GM23338 (cell line): ENCODE data around the gene CTNNAL1. TPM values are rescaled to one million over a fixed set of nuclear protein-coding genes. Genes with fewer than 3 reads are reported as not detected.

ENCODE experiments used
- ATAC-seq: fragments of 200-7000 bp; cut with Tn5 transposase; 3 replicates; pipeline ENCODE4 v1.9.1; 2020
- DNase-seq: peaks from one replicate; pipeline ENCODE4 v3.0.0-alpha.2; 2015; ENCODE audit warnings: low spot score
- H2AFZ ChIP-seq: fragments of 200-600 bp; sonication (generic); 2 replicates; pipeline ENCODE4 v1.8.0; 2016; ENCODE audit warnings: antibody characterized with exemption, mild to moderate bottlenecking, moderate library complexity
- H3F3A ChIP-seq: fragments of 200-600 bp; sonication (generic); replicated peaks from 2 replicates; pipeline ENCODE4 v1.8.0; 2017; ENCODE audit warnings: antibody characterized with exemption, mixed run types, low read depth
- H3K27ac ChIP-seq: fragments of 200-600 bp; sonication (generic); 2 replicates; pipeline ENCODE4 v1.6.1; 2016; ENCODE audit warnings: low read depth
- H3K27me3 ChIP-seq: fragments of 200-600 bp; sonication (generic); 2 replicates; pipeline ENCODE4 v1.8.0; 2016; ENCODE audit warnings: mild to moderate bottlenecking, mixed run types, moderate library complexity; ENCODE audit not compliant: insufficient read depth
- H3K36me3 ChIP-seq: fragments of 200-600 bp; sonication (generic); 2 replicates; pipeline ENCODE4 v1.8.0; 2016; ENCODE audit warnings: mild to moderate bottlenecking; ENCODE audit not compliant: insufficient read depth
- H3K4me1 ChIP-seq: fragments of 200-600 bp; sonication (generic); 2 replicates; pipeline ENCODE4 v1.8.0; 2016; ENCODE audit warnings: mild to moderate bottlenecking, moderate library complexity; ENCODE audit not compliant: insufficient read depth
- H3K4me2 ChIP-seq: fragments of 200-600 bp; sonication (generic); 2 replicates; pipeline ENCODE4 v1.7.1; 2017; ENCODE audit warnings: mixed run types
- H3K4me3 ChIP-seq: fragments of 200-600 bp; sonication (generic); 2 replicates; pipeline ENCODE4 v1.6.1; 2016; ENCODE audit warnings: mixed run types
- H3K79me2 ChIP-seq: fragments of 200-600 bp; sonication (generic); replicated peaks from 2 replicates; pipeline ENCODE4 v1.8.0; 2017; ENCODE audit warnings: mild to moderate bottlenecking; ENCODE audit not compliant: insufficient read depth
- H3K9me2 ChIP-seq: fragments of 200-600 bp; sonication (generic); 2 replicates; pipeline ENCODE4 v1.8.0; 2017; ENCODE audit not compliant: insufficient read depth
- H4K20me1 ChIP-seq: fragments of 200-600 bp; sonication (generic); replicated peaks from 2 replicates; pipeline ENCODE4 v1.8.0; 2017; ENCODE audit warnings: mild to moderate bottlenecking; ENCODE audit not compliant: insufficient read depth
- H3K27ac Mint-ChIP-seq: 2 replicates; pipeline ENCODE4 v1.8.0; 2020; ENCODE audit warnings: inconsistent platforms, mild to moderate bottlenecking, moderate library complexity, mixed read lengths
- H3K27me3 Mint-ChIP-seq: 3 replicates; pipeline ENCODE4 v1.8.0; 2022; ENCODE audit warnings: low read depth, mild to moderate bottlenecking, moderate library complexity, mixed read lengths, inconsistent platforms; ENCODE audit not compliant: insufficient read depth, poor library complexity
- H3K36me3 Mint-ChIP-seq: 3 replicates; pipeline ENCODE4 v1.8.0; 2021; ENCODE audit warnings: low read depth, mild to moderate bottlenecking, inconsistent platforms, moderate library complexity, mixed read lengths
- H3K4me1 Mint-ChIP-seq: 3 replicates; pipeline ENCODE4 v1.8.0; 2020; ENCODE audit warnings: mild to moderate bottlenecking, inconsistent platforms, mixed read lengths
- H3K4me3 Mint-ChIP-seq: 3 replicates; pipeline ENCODE4 v1.8.0; 2021; ENCODE audit warnings: moderate library complexity, mild to moderate bottlenecking, inconsistent platforms, mixed read lengths
- H3K9me3 Mint-ChIP-seq: 3 replicates; pipeline ENCODE4 v1.8.0; 2020; ENCODE audit warnings: moderate library complexity, mild to moderate bottlenecking, inconsistent platforms, mixed read lengths
- CREB1 ChIP-seq: fragments of 250-450 bp; sonication (Bioruptor Pico); IDR thresholded peaks from 2 replicates; pipeline ENCODE4 v1.5.0; 2020; ENCODE audit warnings: low read depth, mild to moderate bottlenecking, moderate library complexity
- CTCF ChIP-seq, 2 experiments: fragments of 200-600 bp in 1 of 2; sonication (generic) in 1 of 2; conservative IDR thresholded peaks; 2 replicates each; pipeline versions ENCODE4 v1.5.1 to v1.6.1; 2016 to 2017; ENCODE audit warnings: antibody characterized with exemption in 2 of 2, low read depth in 2 of 2, mild to moderate bottlenecking in 2 of 2, moderate library complexity in 1 of 2
- ETS1 ChIP-seq: IDR thresholded peaks from 2 replicates; pipeline ENCODE4 v1.6.1; 2016; ENCODE audit warnings: antibody characterized with exemption
- EZH2 ChIP-seq: fragments of 200-600 bp; sonication (generic); IDR thresholded peaks from one replicate; pipeline ENCODE4 v1.8.0; 2017; ENCODE audit warnings: antibody characterized with exemption, mild to moderate bottlenecking, low read depth; ENCODE audit not compliant: unreplicated experiment
- EZH2phosphoT487 ChIP-seq: fragments of 200-600 bp; sonication (generic); IDR thresholded peaks from one replicate; pipeline ENCODE4 v1.8.1; 2018; ENCODE audit warnings: antibody characterized with exemption; ENCODE audit not compliant: unreplicated experiment
- JUNB ChIP-seq: IDR thresholded peaks from one replicate; pipeline ENCODE4 v1.6.1; 2016; ENCODE audit warnings: antibody characterized with exemption; ENCODE audit not compliant: unreplicated experiment
- NANOG ChIP-seq: IDR thresholded peaks from 2 replicates; pipeline ENCODE4 v1.6.1; 2016; ENCODE audit warnings: antibody characterized with exemption, borderline replicate concordance
- POLR2AphosphoS5 ChIP-seq: IDR thresholded peaks from 2 replicates; pipeline ENCODE4 v1.6.1; 2016; ENCODE audit warnings: antibody characterized with exemption, low read depth
- REST ChIP-seq: IDR thresholded peaks from one replicate; pipeline ENCODE4 v1.6.1; 2018; ENCODE audit warnings: antibody characterized with exemption; ENCODE audit not compliant: unreplicated experiment
- STAT1 ChIP-seq: IDR thresholded peaks from one replicate; pipeline ENCODE4 v1.6.1; 2016; ENCODE audit warnings: antibody characterized with exemption; ENCODE audit not compliant: unreplicated experiment
- ZNF114 ChIP-seq: fragments of 250-450 bp; sonication (Bioruptor Pico); IDR thresholded peaks from 2 replicates; pipeline ENCODE4 v1.5.0; 2020; ENCODE audit warnings: mild to moderate bottlenecking, moderate library complexity
- ZNF331 ChIP-seq: fragments of 250-450 bp; sonication (Bioruptor Pico); IDR thresholded peaks from 2 replicates; pipeline ENCODE4 v1.5.0; 2020; ENCODE audit warnings: low read depth, mild to moderate bottlenecking, moderate library complexity
- ZNF462 ChIP-seq: fragments of 250-450 bp; sonication (Bioruptor Pico); IDR thresholded peaks from 2 replicates; pipeline ENCODE4 v1.5.0; 2020; ENCODE audit warnings: mild to moderate bottlenecking, moderate library complexity
- polyA plus RNA-seq: library from polyadenylated mRNA; unstranded; fragments of >200 nt; fragmentation: Nextera tagmentation; extraction: Ambion mirVana; gene quantifications from 2 replicates; pipeline ENCODE4 v1.2.1, GENCODE V29; 2016
- total RNA-seq: library from RNA; depleted of rRNA; stranded (reverse); fragments of >200 nt; shearing (Covaris generic); gene quantifications from 2 replicates; pipeline ENCODE4 v1.2.3, GENCODE V29; 2014

CTNNAL1 gene
- total and polyA plus RNA-seq, 2 experiments from 2014 or later: 63.0 to 211 TPM

DNA sequence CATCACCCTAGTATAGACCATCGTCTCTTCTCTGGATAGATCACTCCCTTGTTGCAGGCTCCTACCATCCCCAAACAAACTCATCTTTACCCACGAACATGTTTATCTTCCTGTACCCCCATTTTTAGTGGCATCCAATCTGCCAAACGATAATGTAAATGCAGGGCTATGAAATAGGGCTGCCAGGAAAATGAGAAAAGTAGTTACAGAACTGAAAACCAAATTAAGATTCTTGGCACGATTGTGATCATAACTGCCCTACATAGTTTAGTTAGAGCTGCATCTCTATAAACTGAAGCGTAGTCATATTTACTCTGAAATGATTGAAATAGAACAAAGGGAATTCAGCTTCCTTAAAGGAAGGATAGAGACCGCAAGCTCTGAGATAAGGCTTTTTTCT, 53.0 kb downstream of the CTNNAL1 start:
- Histone ChIP-seq H3K27ac (no peak overlapping the region), H3K79me2 (no peaks in the 10 kb centered on the region), H3K36me3 (no peaks in the 10 kb centered on the region; the same call in 1 of the 2 replicates), H3K27me3 (no peaks in the 10 kb centered on the region), H3K4me1 (no peaks in the 10 kb centered on the region), H3K4me2 (no peak overlapping the region), H3K4me3 (no peak overlapping the region), H4K20me1 (peaks cover 10% of the 10 kb centered on the region), H3K9me2 (no peaks in the 10 kb centered on the region), H3F3A (no peaks in the 10 kb centered on the region), H2AFZ (no peak overlapping the region)
- no peak overlapping the region for H3K27ac Mint-ChIP-seq
- no peak for TF ChIP-seq REST
- no peak for TF ChIP-seq POLR2AphosphoS5
- TF ChIP-seq ZNF462 (CRISPR knock-in tag): no peak
- no peak for TF ChIP-seq CREB1 (CRISPR knock-in tag)
- TF ChIP-seq NANOG: no peak
- no peak for TF ChIP-seq ZNF114
- TF ChIP-seq ZNF331 (CRISPR knock-in tag): no peak
- no peak for TF ChIP-seq EZH2
- TF ChIP-seq ETS1: no peak
- no peak for TF ChIP-seq STAT1
- no peak for TF ChIP-seq JUNB
- TF ChIP-seq CTCF (conservative IDR thresholded peaks at IDR 0.05; ENCODE audit: low read depth in 2 of 2): no peak
- TF ChIP-seq EZH2phosphoT487: no peak
- no peaks in the 10 kb centered on the region for H3K9me3 Mint-ChIP-seq
- H3K27me3 Mint-ChIP-seq: no peaks in the 10 kb centered on the region
- ATAC-seq: no peak
- no peaks in the 10 kb centered on the region for H3K4me1 Mint-ChIP-seq
- H3K4me3 Mint-ChIP-seq: no peak overlapping the region
- DNase-seq: no peak
- H3K36me3 Mint-ChIP-seq: peaks cover 2% of the 10 kb centered on the region; the same call in 2 of the 3 replicates
